ENCODE results near the gene CYP4Z1.
"Not testable (repeated sequence)": the region's sequence is repeated elsewhere in the genome, so short reads cannot be mapped to it uniquely, and the experiment has no call there.

Gene CYP4Z1

GRCh38 chr1:47067097-47067594 is at the start of gene CYP4Z1:
CYP4Z1 (plus strand) TSS chr1:47067231; CDS start chr1:47067491, 260 bp downstream.
- no peak for DNase-seq (ENCODE audit: low spot score)

GRCh38 chr1:47021070-47021469 is 46.0 kb upstream of the CYP4Z1 start:
- no peak for DNase-seq (ENCODE audit: low spot score)

GRCh38 chr1:47023268-47024140 is 43.5 kb upstream of the CYP4Z1 start, which contains the start of gene CYP4X1:
CYP4X1 (plus strand) TSS chr1:47023669; CDS start chr1:47023818, 149 bp downstream.
- no peak for DNase-seq (ENCODE audit: low spot score)

GRCh38 chr1:47024141-47024801 is 42.8 kb upstream of the CYP4Z1 start:
- no peak for DNase-seq (ENCODE audit: low spot score)

GRCh38 chr1:47030170-47030805 is 36.7 kb upstream of the CYP4Z1 start:
- no peak for DNase-seq (ENCODE audit: low spot score)

- DNase-seq (ENCODE audit: low spot score): no peak
Observed at GRCh38 chr1:47031059-47031458, 36.0 kb upstream of the CYP4Z1 start.

- no peak for DNase-seq (ENCODE audit: low spot score)
Observed at GRCh38 chr1:47031585-47031984, 35.4 kb upstream of the CYP4Z1 start.

GRCh38 chr1:47036764-47037163 is 30.3 kb upstream of the CYP4Z1 start:
- no peak for DNase-seq (ENCODE audit: low spot score)

GRCh38 chr1:47059376-47059775 is 7.7 kb upstream of the CYP4Z1 start:
- DNase-seq (ENCODE audit: low spot score): no peak

GRCh38 chr1:47069080-47069479 is 2.0 kb downstream of the CYP4Z1 start:
- DNase-seq (ENCODE audit: low spot score): not testable (repeated sequence)

- DNase-seq (ENCODE audit: low spot score): not testable (repeated sequence)
Observed at GRCh38 chr1:47069509-47069908, 2.5 kb downstream of the CYP4Z1 start.

GRCh38 chr1:47089356-47089755 is 22.3 kb downstream of the CYP4Z1 start:
- DNase-seq (ENCODE audit: low spot score): not testable (repeated sequence)

GRCh38 chr1:47091476-47091875 is 24.4 kb downstream of the CYP4Z1 start:
- not testable (repeated sequence) for DNase-seq (ENCODE audit: low spot score)

- DNase-seq (ENCODE audit: low spot score): no peak
Observed at GRCh38 chr1:47104816-47105215, 37.8 kb downstream of the CYP4Z1 start.

GRCh38 chr1:47106792-47107191 is 39.8 kb downstream of the CYP4Z1 start:
- DNase-seq (ENCODE audit: low spot score): no peak

GRCh38 chr1:47107851-47108574 is 41.0 kb downstream of the CYP4Z1 start:
- DNase-seq (ENCODE audit: low spot score): not testable (repeated sequence)

GRCh38 chr1:47109482-47109881 is 42.5 kb downstream of the CYP4Z1 start:
- not testable (repeated sequence) for DNase-seq (ENCODE audit: low spot score)

GRCh38 chr1:47113178-47113577 is 46.1 kb downstream of the CYP4Z1 start:
- DNase-seq (ENCODE audit: low spot score): no peak

GRCh38 chr1:47121039-47121438 is 54.0 kb downstream of the CYP4Z1 start:
- DNase-seq (ENCODE audit: low spot score): not testable (repeated sequence)

GRCh38 chr1:47124834-47125233 is 57.8 kb downstream of the CYP4Z1 start:
- not testable (repeated sequence) for DNase-seq (ENCODE audit: low spot score)

GRCh38 chr1:47126997-47127396 is 60.0 kb downstream of the CYP4Z1 start:
- DNase-seq (ENCODE audit: low spot score): not testable (repeated sequence)

- DNase-seq (ENCODE audit: low spot score): no peak
Observed at GRCh38 chr1:47128221-47128620, 61.2 kb downstream of the CYP4Z1 start.
